ENCODE measurements around the gene MYORG.

The MYORG gene

DNA sequence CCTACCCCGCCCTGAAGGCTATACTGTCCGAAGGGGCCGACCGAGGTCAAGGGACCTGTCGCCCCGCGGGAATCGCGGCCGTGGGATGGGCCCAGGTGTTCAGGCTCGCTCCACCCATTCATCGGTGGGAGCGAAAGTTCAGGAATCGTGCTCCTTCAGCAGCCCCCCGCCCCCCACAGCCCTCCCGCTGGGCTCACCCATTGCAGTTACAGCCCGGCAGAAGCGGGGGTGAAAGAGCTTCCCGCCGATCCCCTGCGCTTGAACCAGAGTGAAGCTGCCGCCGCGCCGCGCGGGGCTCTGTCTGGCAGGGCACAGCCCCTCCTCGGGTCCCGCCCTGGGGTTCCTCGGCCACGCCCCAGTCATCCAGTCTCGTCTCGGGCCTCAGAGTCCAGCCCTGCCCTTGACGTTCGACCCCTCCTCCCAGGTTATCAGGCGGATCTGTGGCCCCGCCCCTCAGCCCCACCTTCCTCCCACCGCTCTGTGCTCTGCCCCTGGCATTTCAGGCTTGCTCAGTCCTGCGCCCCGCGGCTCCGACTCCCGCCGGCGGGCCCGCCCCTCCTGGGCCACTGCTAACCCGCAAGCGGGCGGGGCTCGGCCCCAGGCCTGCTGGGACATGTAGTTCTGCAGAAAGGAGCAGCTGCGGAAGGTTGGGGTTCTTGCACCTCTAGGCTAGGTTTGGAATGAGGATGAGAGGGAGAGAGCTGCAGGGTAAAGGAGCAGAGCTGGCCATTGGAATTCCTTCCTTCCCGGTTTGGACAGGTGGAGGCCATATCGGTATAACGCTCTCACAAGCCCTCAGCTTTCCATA, at the start of gene MYORG:
Gene MYORG, minus strand, starts transcription at position 303 of the 808 bp plus-strand sequence. CDS start 3,955 bp downstream, outside the sequence.
- intact Hi-C loops (cut with micrococcal nuclease): no loop called here
- Mint-ChIP-seq H3K9me3 (no peaks in the 10 kb centered on the region), H3K4me1 (ENCODE audit: low read depth) (peaks cover 40% of the 10 kb centered on the region), H3K27me3 (peaks cover 45% of the 10 kb centered on the region), H3K4me3 (peak within 1 kb of the TSS; percentile 71), H3K36me3 (ENCODE audit: low read depth) (no peaks in the 10 kb centered on the region), H3K27ac (peak within 1 kb of the TSS; percentile 33)

DNA sequence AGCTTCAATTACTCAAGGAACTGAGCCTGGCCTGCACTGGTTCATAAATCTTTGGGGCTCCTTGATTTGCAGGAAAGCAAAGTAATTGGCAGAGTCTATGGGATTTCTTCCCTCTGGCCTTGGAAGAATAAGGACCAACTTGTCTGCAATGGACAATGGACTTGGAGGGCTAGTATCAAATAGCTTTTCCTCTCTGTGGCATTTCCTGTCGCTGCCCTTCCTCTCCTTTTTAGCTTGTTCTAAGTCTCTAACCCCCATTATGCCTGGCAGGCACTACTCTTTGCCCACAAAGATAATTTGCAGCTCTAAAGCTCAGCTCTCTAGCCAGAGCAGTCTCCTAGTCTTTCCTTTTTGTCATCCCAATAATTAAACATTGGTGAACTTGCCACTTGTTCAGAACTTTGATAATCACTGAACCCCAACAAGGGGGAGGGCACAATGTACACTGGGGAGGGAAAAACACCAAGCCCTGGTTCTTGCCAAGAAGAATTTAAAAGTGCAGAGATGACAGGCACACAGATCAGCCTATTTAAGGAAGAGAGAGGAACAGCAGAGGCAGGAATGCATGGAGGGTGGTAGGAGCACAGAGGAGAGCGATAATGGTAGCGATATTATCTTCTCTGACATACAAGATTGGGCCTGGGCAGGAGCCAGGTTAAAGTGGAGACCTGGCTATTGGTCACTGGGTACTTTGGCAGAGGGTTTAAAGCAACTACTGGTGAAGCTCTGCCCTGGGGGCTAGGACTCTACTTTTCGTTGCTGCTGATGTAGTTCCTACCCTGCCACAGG, 43.2 kb upstream of the MYORG start:
- H3K9me3 Mint-ChIP-seq: no peaks in the 10 kb centered on the region
- no peaks in the 10 kb centered on the region for H3K4me1 Mint-ChIP-seq (ENCODE audit: low read depth)
- H3K27me3 Mint-ChIP-seq: no peaks in the 10 kb centered on the region
- intact Hi-C loops (cut with micrococcal nuclease): no loop called here
- no peak overlapping the region for H3K4me3 Mint-ChIP-seq
- no peaks in the 10 kb centered on the region for H3K36me3 Mint-ChIP-seq (ENCODE audit: low read depth)
- no peak overlapping the region for H3K27ac Mint-ChIP-seq

DNA sequence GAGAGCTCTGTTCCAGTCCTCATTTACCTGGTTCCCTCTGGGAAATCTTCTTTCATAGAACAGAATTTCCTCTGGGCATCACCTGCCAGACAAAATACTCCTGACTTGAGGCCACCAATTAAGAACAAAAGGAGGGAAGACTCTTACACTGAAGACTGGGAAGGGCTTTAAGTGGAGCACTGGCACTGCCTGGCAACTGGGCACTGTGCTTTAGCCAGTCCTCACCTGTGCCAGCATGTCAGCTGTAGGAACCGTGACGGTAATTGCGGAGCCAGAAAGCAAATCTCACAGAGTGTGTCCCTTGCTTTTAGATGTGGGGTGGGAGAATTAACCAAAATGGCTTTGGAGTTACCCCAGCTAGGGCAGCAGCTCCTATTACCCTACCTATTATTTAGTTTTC, 41.0 kb upstream of the MYORG start:
- intact Hi-C loops (cut with micrococcal nuclease): no loop called here
- no peak overlapping the region for H3K4me3 Mint-ChIP-seq
- no peaks in the 10 kb centered on the region for H3K36me3 Mint-ChIP-seq (ENCODE audit: low read depth)
- H3K27ac Mint-ChIP-seq: no peak overlapping the region
- no peaks in the 10 kb centered on the region for H3K9me3 Mint-ChIP-seq
- no peaks in the 10 kb centered on the region for H3K4me1 Mint-ChIP-seq (ENCODE audit: low read depth)
- peaks cover 2% of the 10 kb centered on the region for H3K27me3 Mint-ChIP-seq

DNA sequence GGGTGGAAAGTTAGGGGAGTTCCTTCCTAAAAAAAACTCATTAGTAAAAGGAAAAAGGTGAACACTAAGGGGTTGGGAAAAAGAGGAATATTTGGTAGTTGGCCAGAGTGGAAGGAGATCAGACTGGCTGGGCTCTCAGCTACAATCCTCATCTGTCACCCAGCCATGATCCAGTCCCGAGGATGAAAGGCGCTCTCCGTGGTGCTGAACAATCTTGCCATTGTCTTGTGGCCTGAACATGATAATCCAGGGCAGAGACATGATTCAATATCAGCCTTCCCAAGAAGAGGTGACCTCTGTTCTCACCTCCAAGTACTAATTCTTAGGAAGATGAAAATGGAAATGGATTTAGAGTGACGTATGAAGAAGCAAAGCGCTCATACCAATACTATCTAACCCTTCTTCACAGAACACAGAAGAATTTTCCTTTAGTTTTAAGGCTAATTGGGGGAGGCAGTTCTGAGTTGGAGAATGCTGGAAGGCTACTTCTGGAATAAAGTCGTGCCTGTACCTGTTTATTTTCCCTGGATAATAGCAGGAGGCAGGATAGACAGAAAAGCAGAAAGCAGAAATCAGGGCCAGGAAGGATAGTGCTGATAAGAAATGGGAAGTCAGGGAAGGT, 36.6 kb upstream of the MYORG start:
- H3K27ac Mint-ChIP-seq: no peak overlapping the region
- intact Hi-C loops (cut with micrococcal nuclease): no loop called here
- H3K36me3 Mint-ChIP-seq (ENCODE audit: low read depth): no peaks in the 10 kb centered on the region
- no peak overlapping the region for H3K4me3 Mint-ChIP-seq
- no peaks in the 10 kb centered on the region for H3K4me1 Mint-ChIP-seq (ENCODE audit: low read depth)
- no peaks in the 10 kb centered on the region for H3K9me3 Mint-ChIP-seq
- H3K27me3 Mint-ChIP-seq: peaks cover 2% of the 10 kb centered on the region

DNA sequence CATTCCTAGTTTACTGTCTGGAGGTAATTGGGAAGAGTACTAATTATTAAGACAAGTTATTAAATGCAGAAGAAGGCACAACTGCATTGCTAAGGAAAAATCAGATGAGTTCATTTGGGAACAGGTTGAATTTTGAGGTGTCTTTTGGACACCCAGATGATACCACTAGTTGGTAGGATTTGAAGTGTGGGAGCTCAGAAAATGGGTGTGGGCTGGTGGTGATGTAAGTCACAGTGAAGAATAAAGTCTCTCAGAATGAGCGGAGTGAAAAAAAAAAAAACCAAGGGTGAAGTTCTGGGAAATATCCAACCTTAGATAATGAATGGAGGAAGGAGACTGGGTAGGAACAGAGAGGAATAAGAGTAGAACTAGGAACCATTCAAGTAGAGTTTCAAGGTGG, 35.6 kb upstream of the MYORG start:
- no peak overlapping the region for H3K4me3 Mint-ChIP-seq
- H3K27me3 Mint-ChIP-seq: peaks cover 2% of the 10 kb centered on the region
- no peaks in the 10 kb centered on the region for H3K9me3 Mint-ChIP-seq
- H3K36me3 Mint-ChIP-seq (ENCODE audit: low read depth): no peaks in the 10 kb centered on the region
- H3K27ac Mint-ChIP-seq: no peak overlapping the region
- H3K4me1 Mint-ChIP-seq (ENCODE audit: low read depth): peaks cover 4% of the 10 kb centered on the region
- intact Hi-C loops (cut with micrococcal nuclease): no loop called here

DNA sequence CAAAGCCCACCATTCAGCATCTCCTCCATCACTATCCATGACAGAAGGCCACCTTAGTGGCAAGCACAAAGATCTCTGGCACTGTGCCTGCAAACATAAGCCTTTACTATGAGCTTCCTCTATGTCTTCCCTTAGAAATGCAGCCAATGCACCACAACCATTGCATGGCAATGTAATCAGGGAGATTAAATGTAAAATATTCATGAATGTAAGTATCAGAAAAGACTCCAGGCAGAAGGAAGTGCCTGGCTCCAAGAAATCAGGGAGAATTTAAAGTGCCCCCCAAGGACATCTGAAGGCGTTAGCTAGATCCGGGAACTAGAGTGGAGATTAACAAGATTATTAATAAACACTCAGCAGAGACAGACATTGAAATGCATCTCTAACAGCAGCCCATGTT, 32.5 kb upstream of the MYORG start:
- H3K4me1 Mint-ChIP-seq (ENCODE audit: low read depth): peaks cover 4% of the 10 kb centered on the region
- H3K36me3 Mint-ChIP-seq (ENCODE audit: low read depth): peaks cover 15% of the 10 kb centered on the region
- H3K27me3 Mint-ChIP-seq: peaks cover 2% of the 10 kb centered on the region
- no peak overlapping the region for H3K4me3 Mint-ChIP-seq
- no peaks in the 10 kb centered on the region for H3K9me3 Mint-ChIP-seq
- H3K27ac Mint-ChIP-seq: no peak overlapping the region
- intact Hi-C loops (cut with micrococcal nuclease): loop anchor here (10.0 kb wide), 1 partner anchor 136 kb away; no protein-coding TSS in a partner anchor

DNA sequence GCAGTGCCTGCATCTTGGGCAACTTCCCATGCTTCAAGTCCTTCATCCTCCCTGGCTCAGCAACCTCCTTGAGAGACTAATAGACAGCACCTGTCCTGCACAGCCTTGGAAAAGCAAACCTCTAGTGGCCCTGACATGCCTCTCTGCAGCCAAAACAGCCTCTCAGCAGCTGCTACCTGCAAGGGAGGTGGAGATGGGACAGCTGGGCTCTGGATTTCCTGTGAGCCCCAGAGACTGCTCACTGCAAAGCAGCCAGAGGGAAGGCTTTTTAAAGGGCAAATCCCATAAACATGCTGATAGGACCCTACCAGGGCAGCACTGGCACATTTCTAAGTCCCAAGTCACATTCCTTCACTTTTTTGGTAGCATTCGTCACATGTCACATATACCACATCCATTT, 31.5 kb upstream of the MYORG start:
- intact Hi-C loops (cut with micrococcal nuclease): loop anchor here (10.0 kb wide), 1 partner anchor 137 kb away; no protein-coding TSS in a partner anchor

DNA sequence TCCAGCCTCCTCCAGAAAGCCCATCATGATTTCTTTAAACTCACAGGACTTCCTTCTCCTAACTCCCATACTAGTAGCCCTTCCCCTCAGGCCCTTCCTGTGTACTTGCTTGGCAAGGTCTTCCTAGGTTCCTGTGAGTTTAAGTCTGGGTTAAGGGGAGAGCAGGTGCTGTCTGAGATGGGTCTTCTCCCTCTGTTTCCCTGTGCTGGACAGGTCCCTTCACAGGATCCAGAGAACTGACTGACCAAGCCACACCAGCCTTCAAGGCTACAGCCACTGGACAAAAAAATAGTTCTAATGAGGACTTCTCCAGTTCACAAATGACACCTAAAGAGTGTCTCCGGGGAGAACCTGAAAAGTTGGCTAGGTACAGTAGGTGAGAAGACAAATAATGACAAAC, 29.5 kb upstream of the MYORG start:
- Mint-ChIP-seq H3K27me3 (no peaks in the 10 kb centered on the region), H3K4me3 (no peak overlapping the region), H3K9me3 (no peaks in the 10 kb centered on the region), H3K36me3 (ENCODE audit: low read depth) (peaks cover 44% of the 10 kb centered on the region), H3K27ac (no peak overlapping the region), H3K4me1 (ENCODE audit: low read depth) (peaks cover 4% of the 10 kb centered on the region)
- intact Hi-C loops (cut with micrococcal nuclease): loop anchor here (10.0 kb wide), 1 partner anchor 139 kb away; no protein-coding TSS in a partner anchor

More for the DNA sequence above, 31.5 kb upstream of the MYORG start:
- no peak overlapping the region for H3K4me3 Mint-ChIP-seq
- H3K27ac Mint-ChIP-seq: no peak overlapping the region
- H3K9me3 Mint-ChIP-seq: no peaks in the 10 kb centered on the region
- H3K4me1 Mint-ChIP-seq (ENCODE audit: low read depth): peaks cover 4% of the 10 kb centered on the region
- peaks cover 2% of the 10 kb centered on the region for H3K27me3 Mint-ChIP-seq
- peaks cover 25% of the 10 kb centered on the region for H3K36me3 Mint-ChIP-seq (ENCODE audit: low read depth)

DNA sequence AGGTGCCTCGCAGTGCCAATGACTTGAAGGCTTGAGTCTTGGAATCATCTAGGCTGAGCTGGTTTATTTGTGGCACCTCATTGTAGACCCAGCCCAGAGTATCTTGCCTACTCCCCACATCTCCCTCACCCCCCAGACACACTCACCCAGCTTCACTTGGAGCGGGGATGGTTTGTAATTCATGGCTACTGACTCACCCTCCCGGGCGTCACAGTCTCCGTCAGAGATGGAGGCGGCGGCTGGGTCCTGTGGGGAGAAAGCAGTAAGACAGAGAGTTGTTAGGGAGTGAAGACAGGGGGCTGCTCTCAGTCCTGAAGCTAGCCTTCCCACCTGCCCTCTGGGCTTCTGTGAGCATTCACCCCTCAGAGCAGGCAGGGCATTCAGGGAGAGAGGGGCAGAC, 29.0 kb upstream of the MYORG start:
- no peaks in the 10 kb centered on the region for H3K9me3 Mint-ChIP-seq
- no peaks in the 10 kb centered on the region for H3K27me3 Mint-ChIP-seq
- H3K36me3 Mint-ChIP-seq (ENCODE audit: low read depth): peaks cover 49% of the 10 kb centered on the region
- no peak overlapping the region for H3K27ac Mint-ChIP-seq
- H3K4me1 Mint-ChIP-seq (ENCODE audit: low read depth): peaks cover 4% of the 10 kb centered on the region
- intact Hi-C loops (cut with micrococcal nuclease): loop anchor here (10.0 kb wide), 1 partner anchor 139 kb away; no protein-coding TSS in a partner anchor
- no peak overlapping the region for H3K4me3 Mint-ChIP-seq

DNA sequence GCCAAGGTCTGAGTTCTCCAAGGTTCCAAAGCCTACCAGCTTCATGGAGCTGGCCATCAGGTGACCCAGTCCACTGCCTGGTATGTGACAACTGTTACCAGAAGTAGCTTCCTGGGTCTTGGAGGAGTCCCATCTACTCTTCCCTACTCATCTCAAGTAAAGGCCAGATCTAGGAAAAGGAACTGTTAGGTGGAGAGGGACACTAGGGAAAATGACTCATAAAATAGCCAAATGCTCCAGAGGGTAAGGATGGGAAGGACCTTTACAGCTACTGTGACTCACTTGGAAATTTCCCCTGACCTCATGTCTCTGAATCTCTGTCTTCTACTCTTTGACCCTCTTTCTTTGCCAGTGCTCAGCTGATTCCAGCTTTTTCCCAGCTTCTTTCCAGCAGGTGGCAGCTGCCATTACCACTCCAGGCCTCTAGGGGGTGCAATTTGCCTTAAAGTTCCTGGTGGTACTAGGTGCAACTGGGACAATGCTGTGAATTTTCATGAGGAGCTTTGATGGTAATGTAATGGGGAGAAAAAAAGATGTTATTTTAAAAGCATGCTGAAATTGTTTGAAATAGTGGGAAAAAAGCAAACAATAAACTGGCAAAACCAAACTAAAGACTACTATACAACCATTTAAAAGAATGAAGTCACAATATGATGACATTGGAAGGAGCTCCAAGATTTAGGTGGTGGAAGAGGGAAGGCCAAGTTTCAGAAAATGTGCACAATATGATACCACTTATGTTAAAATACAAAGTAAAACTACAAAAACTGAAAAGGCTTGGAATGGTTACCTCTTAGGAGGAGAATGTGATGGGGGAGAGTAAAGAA, 27.1 kb upstream of the MYORG start:
- Mint-ChIP-seq H3K4me1 (ENCODE audit: low read depth) (peaks cover 4% of the 10 kb centered on the region), H3K9me3 (no peaks in the 10 kb centered on the region), H3K27me3 (no peaks in the 10 kb centered on the region), H3K4me3 (no peak overlapping the region), H3K27ac (no peak overlapping the region), H3K36me3 (ENCODE audit: low read depth) (peaks cover 67% of the 10 kb centered on the region)
- intact Hi-C loops (cut with micrococcal nuclease): loop anchor here (10.0 kb wide), 1 partner anchor 141 kb away; no protein-coding TSS in a partner anchor

DNA sequence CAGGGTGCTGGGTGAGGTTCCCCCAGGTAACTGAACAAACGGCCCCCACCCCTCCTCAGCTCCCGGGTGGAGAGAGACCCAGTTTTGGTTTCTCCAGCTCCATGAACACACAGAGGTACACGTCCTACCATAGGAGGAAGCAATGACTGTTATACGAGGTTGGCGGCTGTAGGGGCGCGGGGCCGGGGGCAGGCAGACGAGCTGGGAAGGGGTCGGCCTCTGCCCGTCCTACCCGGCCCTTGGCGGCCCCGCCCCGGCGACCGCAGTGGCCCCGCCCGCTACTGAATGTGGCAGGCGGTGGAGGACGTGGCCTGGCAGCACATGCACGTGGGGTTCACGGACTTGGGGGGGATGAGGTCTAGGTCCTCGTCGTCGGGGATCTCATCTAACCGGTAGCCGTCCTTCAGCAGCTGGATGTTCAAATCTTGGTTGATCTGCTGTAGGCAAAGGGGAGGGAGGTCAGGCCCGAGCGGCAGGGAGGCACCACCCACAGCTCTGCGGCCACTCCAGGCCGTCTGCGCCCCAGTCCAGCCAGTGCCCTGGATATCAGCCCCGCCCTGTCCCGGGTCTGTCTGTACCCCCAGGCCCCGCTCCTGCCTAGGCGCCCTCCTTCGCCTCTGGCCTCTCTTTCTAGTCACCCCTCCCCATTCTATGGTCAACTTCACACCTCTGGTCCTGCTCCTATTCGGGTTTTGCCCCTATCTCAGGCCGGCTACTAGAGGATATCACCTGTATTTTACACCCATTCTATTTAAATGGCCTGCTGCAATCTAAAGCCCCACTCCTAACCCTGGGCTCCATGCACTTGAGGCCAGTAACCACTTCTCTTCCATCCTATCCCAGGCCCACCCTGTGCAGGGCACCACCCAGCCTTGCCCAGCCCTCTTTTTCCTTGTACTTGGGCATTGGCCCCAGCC, 24.2 kb upstream of the MYORG start:
- Mint-ChIP-seq H3K4me3 (no peak overlapping the region), H3K36me3 (ENCODE audit: low read depth) (peaks cover 67% of the 10 kb centered on the region), H3K9me3 (no peaks in the 10 kb centered on the region), H3K4me1 (ENCODE audit: low read depth) (no peaks in the 10 kb centered on the region), H3K27me3 (no peaks in the 10 kb centered on the region), H3K27ac (no peak overlapping the region)
- intact Hi-C loops (cut with micrococcal nuclease): loop anchor here (10.0 kb wide), 1 partner anchor 144 kb away; no protein-coding TSS in a partner anchor

DNA sequence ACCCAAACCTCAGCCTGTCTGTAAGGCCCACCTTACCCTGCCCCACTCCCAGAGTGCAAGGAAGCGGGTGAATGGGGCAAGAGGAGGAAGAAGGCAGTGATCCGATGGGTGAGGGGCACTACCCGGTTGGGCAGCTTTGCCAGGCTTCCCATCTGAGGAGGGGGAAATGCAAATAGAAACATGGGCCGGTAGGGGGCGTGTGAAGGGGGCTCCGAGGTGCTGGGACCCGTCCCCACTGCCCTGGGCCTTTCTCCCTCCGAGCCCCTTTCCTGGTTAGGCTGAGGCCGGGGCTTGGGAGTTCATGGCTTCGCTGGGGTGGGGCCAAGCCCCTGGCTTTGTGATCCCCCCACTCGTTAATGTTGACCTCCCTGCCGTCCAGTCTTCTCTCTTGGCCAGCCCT, 23.6 kb upstream of the MYORG start:
- Mint-ChIP-seq H3K4me1 (ENCODE audit: low read depth) (no peaks in the 10 kb centered on the region), H3K36me3 (ENCODE audit: low read depth) (peaks cover 63% of the 10 kb centered on the region), H3K27ac (no peak overlapping the region), H3K27me3 (no peaks in the 10 kb centered on the region), H3K4me3 (no peak overlapping the region), H3K9me3 (no peaks in the 10 kb centered on the region)
- intact Hi-C loops (cut with micrococcal nuclease): loop anchor here (10.0 kb wide), 1 partner anchor 145 kb away; no protein-coding TSS in a partner anchor

Data from dendritic cell treated with granulocyte-macrophage colony-stimulating factor and Interleukin-4, amounts not matched to agents 40 ng/mL and 50 ng/mL, for 4 days (primary cell).